Astrocyte (in vitro differentiated cells and primary cell): ENCODE measurements around the gene TRIP12.
"Not testable (repeated sequence)": the region's sequence is repeated elsewhere in the genome, so short reads cannot be mapped to it uniquely, and the experiment has no call there.

Source experiments
- EZH2 ChIP-seq: IDR thresholded peaks from 2 replicates; pipeline ENCODE4 v1.6.1; 2012; ENCODE audit warnings: mild to moderate bottlenecking, low read length, inconsistent platforms; ENCODE audit not compliant: insufficient read depth
- TF ChIP-seq, protein P1 (sequence below): IDR thresholded peaks from 2 replicates; pipeline ENCODE4 v1.5.1; 2011; ENCODE audit warnings: low read depth, mild to moderate bottlenecking, inconsistent platforms, low read length, moderate library complexity; ENCODE audit not compliant: insufficient read depth

GRCh38 chr2:229850355-229851275 lies 71.2 kb downstream of the TRIP12 start:
- TF ChIP-seq, protein P1, sequence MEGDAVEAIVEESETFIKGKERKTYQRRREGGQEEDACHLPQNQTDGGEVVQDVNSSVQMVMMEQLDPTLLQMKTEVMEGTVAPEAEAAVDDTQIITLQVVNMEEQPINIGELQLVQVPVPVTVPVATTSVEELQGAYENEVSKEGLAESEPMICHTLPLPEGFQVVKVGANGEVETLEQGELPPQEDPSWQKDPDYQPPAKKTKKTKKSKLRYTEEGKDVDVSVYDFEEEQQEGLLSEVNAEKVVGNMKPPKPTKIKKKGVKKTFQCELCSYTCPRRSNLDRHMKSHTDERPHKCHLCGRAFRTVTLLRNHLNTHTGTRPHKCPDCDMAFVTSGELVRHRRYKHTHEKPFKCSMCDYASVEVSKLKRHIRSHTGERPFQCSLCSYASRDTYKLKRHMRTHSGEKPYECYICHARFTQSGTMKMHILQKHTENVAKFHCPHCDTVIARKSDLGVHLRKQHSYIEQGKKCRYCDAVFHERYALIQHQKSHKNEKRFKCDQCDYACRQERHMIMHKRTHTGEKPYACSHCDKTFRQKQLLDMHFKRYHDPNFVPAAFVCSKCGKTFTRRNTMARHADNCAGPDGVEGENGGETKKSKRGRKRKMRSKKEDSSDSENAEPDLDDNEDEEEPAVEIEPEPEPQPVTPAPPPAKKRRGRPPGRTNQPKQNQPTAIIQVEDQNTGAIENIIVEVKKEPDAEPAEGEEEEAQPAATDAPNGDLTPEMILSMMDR = not testable (repeated sequence)
- TF ChIP-seq EZH2 = not testable (repeated sequence)
